ENCODE measurements around the gene GFRAL. TPM values are rescaled to one million over a fixed set of nuclear protein-coding genes. Genes with fewer than 3 reads are reported as not detected.

Gene GFRAL
- total RNA-seq, 2 experiments from 2014 or later: not detected

GRCh38 chr6:55304747-55305146 is 22.5 kb upstream of the GFRAL start:
- Histone ChIP-seq H3K4me1 (ENCODE audit: insufficient read depth, low read length, poor library complexity, severe bottlenecking) (no peaks in the 10 kb centered on the region), H3K9me2 (ENCODE audit: insufficient read depth, low read length) (no peaks in the 10 kb centered on the region; the same call in 1 of the 2 replicates), H3K4me2 (ENCODE audit: low read length) (no peak overlapping the region), H4K20me1 (ENCODE audit: insufficient read depth, low read length) (no peaks in the 10 kb centered on the region), H2AFZ (ENCODE audit: low read length) (no peak overlapping the region), H3K27ac (ENCODE audit: low read depth, low read length, poor library complexity, severe bottlenecking) (no peak overlapping the region), H3K9me3 (ENCODE audit: low read length) (no peaks in the 10 kb centered on the region), H3K4me3 (ENCODE audit: low read depth, low read length, poor library complexity, severe bottlenecking) (no peak overlapping the region), H3K36me3 (ENCODE audit: insufficient read depth, low read length) (no peaks in the 10 kb centered on the region), H3K79me2 (ENCODE audit: insufficient read depth, low read depth, low read length) (no peaks in the 10 kb centered on the region)
- POLR2A ChIA-PET: no interaction called here
- no peak for TF ChIP-seq EZH2phosphoT487 (IDR thresholded peaks at IDR 0.05; ENCODE audit: borderline replicate concordance, low read depth, low read length)
- no peak for TF ChIP-seq CTCF (conservative IDR thresholded peaks at IDR 0.05; ENCODE audit: low read length)
- intact Hi-C loops (cut with micrococcal nuclease; ENCODE audit: unreplicated experiment): no loop called here
- no TSS peak for BruUV-seq (replicated peaks)
- CTCF ChIA-PET (ENCODE audit: unreplicated experiment): no interaction called here
- no peak for DNase-seq (ENCODE audit: low spot score)

- CTCF ChIA-PET (ENCODE audit: unreplicated experiment): interaction anchor here (0.6 kb wide), 1 partner anchor 899 kb away, joined by 3 read pairs; no protein-coding TSS in a partner anchor
- Histone ChIP-seq H3K9me3 (ENCODE audit: low read length) (no peaks in the 10 kb centered on the region), H2AFZ (ENCODE audit: low read length) (no peak overlapping the region), H3K4me1 (ENCODE audit: insufficient read depth, low read length, poor library complexity, severe bottlenecking) (no peaks in the 10 kb centered on the region), H3K79me2 (ENCODE audit: insufficient read depth, low read depth, low read length) (no peaks in the 10 kb centered on the region), H3K9me2 (ENCODE audit: insufficient read depth, low read length) (no peaks in the 10 kb centered on the region), H3K27ac (ENCODE audit: low read depth, low read length, poor library complexity, severe bottlenecking) (no peak overlapping the region), H3K36me3 (ENCODE audit: insufficient read depth, low read length) (no peaks in the 10 kb centered on the region), H4K20me1 (ENCODE audit: insufficient read depth, low read length) (no peaks in the 10 kb centered on the region), H3K4me3 (ENCODE audit: low read depth, low read length, poor library complexity, severe bottlenecking) (no peak overlapping the region), H3K4me2 (ENCODE audit: low read length) (no peak overlapping the region)
- intact Hi-C loops (cut with micrococcal nuclease; ENCODE audit: unreplicated experiment): no loop called here
- POLR2A ChIA-PET: interaction anchor here (0.8 kb wide), 1 partner anchor 36 kb away, joined by 3 read pairs; no protein-coding TSS in a partner anchor
- DNase-seq (ENCODE audit: low spot score): no peak
- BruUV-seq (replicated peaks): no TSS peak
- no peak for TF ChIP-seq EZH2phosphoT487 (IDR thresholded peaks at IDR 0.05; ENCODE audit: borderline replicate concordance, low read depth, low read length)
- no peak for TF ChIP-seq CTCF (conservative IDR thresholded peaks at IDR 0.05; ENCODE audit: low read length)
These were observed 7.1 kb upstream of the GFRAL start for GRCh38 chr6:55319961-55320695.

- H3K9me3 ChIP-seq (ENCODE audit: low read length): no peaks in the 10 kb centered on the region
- ChIA-PET CTCF (ENCODE audit: unreplicated experiment) (no interaction called here), POLR2A (no interaction called here)
- H3K36me3 ChIP-seq (ENCODE audit: insufficient read depth, low read length): no peaks in the 10 kb centered on the region
- H3K79me2 ChIP-seq (ENCODE audit: insufficient read depth, low read depth, low read length): no peaks in the 10 kb centered on the region
- H3K9me2 ChIP-seq (ENCODE audit: insufficient read depth, low read length): no peaks in the 10 kb centered on the region
- no peak overlapping the region for H2AFZ ChIP-seq (ENCODE audit: low read length)
- H3K4me2 ChIP-seq (ENCODE audit: low read length): no peak overlapping the region
- no peaks in the 10 kb centered on the region for H3K4me1 ChIP-seq (ENCODE audit: insufficient read depth, low read length, poor library complexity, severe bottlenecking)
- no peak for TF ChIP-seq CTCF (conservative IDR thresholded peaks at IDR 0.05; ENCODE audit: low read length)
- no peak for TF ChIP-seq EZH2phosphoT487 (IDR thresholded peaks at IDR 0.05; ENCODE audit: borderline replicate concordance, low read depth, low read length)
- DNase-seq (ENCODE audit: low spot score): no peak
- no peaks in the 10 kb centered on the region for H4K20me1 ChIP-seq (ENCODE audit: insufficient read depth, low read length)
- intact Hi-C loops (cut with micrococcal nuclease; ENCODE audit: unreplicated experiment): no loop called here
- H3K27ac ChIP-seq (ENCODE audit: low read depth, low read length, poor library complexity, severe bottlenecking): no peak overlapping the region
- H3K4me3 ChIP-seq (ENCODE audit: low read depth, low read length, poor library complexity, severe bottlenecking): no peak overlapping the region
- no TSS peak for BruUV-seq (replicated peaks)
These were observed 6.6 kb upstream of the GFRAL start for GRCh38 chr6:55320696-55321086.
